MG63 (cell line): Measurements from ENCODE around the gene PDE10A. TPM values are rescaled to one million over a fixed set of nuclear protein-coding genes. Genes with fewer than 3 reads are reported as not detected.

Experiments used
- DNase-seq: peaks from one replicate; pipeline ENCODE4 v3.0.0-alpha.2; 2020
- H3K27me3 ChIP-seq: fragments of 250-450 bp; sonication (Bioruptor Pico); 2 replicates; pipeline ENCODE4 v1.5.1; 2020; ENCODE audit warnings: mild to moderate bottlenecking, moderate library complexity
- H3K36me3 ChIP-seq: fragments of 250-450 bp; sonication (Bioruptor Pico); 2 replicates; pipeline ENCODE4 v1.5.1; 2020; ENCODE audit warnings: mild to moderate bottlenecking, moderate library complexity
- H3K4me3 ChIP-seq: fragments of 250-450 bp; sonication (Bioruptor Pico); 2 replicates; pipeline ENCODE4 v1.5.1; 2020; ENCODE audit warnings: mild to moderate bottlenecking, moderate library complexity
- H3K9me3 ChIP-seq: fragments of 250-450 bp; sonication (Bioruptor Pico); 2 replicates; pipeline ENCODE4 v1.5.1; 2020; ENCODE audit warnings: mild to moderate bottlenecking, moderate library complexity
- total RNA-seq: library from RNA; depleted of rRNA; stranded (reverse); fragments of >200 nt; shearing (Covaris generic); gene quantifications from 2 replicates; pipeline ENCODE4 v1.2.3, GENCODE V29; 2014; ENCODE audit warnings: low replicate concordance

Gene PDE10A
- total RNA-seq, 1 experiment from 2014 or later, result 1.3 TPM

DNA sequence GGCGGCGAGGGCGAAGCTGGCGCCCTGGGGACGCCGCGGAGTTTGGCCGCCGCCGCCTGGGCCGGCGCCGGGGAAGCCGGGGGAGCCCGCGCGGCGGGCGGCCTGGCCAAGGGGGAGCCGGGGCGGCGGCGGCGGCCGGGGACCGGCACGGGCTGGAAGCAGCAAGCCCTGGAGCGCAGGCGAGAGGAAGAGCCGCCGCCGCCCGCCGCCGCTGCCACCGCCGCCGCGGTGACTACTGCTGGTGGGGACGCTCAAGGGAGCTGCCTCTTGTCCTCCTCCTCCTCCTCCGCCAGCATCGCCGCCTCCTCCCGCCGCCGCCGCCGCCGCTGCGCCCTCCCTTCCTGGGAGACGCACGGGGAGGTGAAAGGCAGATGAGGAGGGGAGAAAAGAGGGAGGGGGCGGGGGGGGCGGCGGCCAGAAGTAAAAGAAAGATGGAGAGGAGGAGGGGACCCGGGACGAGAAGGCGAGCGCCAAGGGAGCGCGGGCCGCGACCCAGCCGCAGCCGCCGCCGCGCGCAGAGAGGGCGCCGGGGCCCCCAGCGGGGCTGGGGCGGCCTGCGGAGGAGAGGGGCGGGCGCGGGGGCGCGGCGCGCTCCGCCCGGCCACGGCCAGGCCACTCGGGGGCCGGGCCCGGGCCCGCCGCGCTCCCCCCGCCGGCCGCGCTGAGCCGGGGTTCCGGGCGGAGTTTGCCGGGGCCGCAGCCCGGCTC, 846 bp downstream of the PDE10A start:
- peak overlapping the region; percentile 46 for H3K4me3 ChIP-seq
- H3K27me3 ChIP-seq, result peaks cover 44% of the 10 kb centered on the region
- DNase-seq, result no peak
- H3K9me3 ChIP-seq, result no peaks in the 10 kb centered on the region
- no peaks in the 10 kb centered on the region for H3K36me3 ChIP-seq

DNA sequence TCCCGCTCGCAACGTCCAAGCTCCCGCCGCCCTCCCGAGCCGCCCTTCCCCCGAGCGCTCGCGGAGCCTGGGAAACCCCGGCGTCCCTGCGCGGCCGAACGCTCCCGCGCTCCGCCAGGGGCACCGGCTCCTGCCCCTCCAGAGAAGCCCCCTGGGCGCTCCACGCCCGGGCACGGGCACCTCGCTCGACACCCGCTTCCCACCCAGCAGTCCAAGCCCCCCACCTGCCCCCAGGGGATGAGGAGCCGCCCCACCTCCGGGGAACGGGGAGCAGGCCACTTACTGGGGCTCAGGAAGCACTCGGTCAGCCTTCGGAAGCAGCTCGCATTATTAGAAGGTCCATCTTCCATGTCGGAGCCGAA, 1.4 kb downstream of the PDE10A start:
- H3K36me3 ChIP-seq, result no peaks in the 10 kb centered on the region
- DNase-seq, result no peak
- H3K27me3 ChIP-seq, result peaks cover 38% of the 10 kb centered on the region
- peak overlapping the region; percentile 46 for H3K4me3 ChIP-seq
- no peaks in the 10 kb centered on the region for H3K9me3 ChIP-seq

DNA sequence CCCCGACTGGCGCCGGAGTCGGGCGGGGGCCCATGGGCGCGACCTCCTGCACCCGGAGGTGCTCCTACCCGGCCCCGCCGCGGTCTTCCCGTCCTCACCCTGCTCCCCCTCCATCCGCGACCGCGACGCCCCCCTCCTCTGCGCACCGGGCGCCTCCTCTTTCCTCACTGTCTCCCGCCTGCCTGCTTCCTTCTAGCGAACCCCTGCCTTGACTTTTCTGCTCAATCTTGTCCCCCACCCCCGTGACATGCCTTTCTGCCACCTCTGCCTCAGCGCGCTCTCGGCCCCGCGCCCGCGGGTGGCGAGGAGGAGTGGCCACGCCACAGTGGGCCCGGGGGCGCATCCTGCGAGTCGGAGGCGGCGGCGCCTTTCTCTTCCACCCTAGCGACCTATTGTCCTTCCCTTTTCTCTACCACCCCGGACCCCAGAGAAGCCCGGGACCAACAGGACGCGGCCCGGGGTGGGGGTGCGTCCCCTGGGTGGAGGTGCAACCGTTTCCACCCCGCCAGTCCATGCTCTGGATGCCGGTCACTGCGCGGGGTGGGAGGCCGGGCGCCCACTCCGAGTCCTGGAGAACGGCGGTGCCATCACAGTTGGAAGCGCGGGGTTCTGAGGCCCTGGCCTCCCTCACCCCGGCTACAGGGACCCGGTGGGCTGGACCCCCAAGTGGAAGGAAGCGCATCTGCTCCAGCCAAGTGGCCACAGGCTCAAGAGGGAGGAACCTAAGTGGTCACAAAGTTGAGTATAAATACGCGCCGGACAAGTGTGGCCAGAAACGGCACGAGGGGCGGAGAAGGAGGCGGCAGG, 2.0 kb downstream of the PDE10A start:
- DNase-seq, result no peak
- Histone ChIP-seq H3K4me3 (peak overlapping the region; percentile 46), H3K36me3 (no peaks in the 10 kb centered on the region), H3K27me3 (peaks cover 35% of the 10 kb centered on the region), H3K9me3 (no peaks in the 10 kb centered on the region)

DNA sequence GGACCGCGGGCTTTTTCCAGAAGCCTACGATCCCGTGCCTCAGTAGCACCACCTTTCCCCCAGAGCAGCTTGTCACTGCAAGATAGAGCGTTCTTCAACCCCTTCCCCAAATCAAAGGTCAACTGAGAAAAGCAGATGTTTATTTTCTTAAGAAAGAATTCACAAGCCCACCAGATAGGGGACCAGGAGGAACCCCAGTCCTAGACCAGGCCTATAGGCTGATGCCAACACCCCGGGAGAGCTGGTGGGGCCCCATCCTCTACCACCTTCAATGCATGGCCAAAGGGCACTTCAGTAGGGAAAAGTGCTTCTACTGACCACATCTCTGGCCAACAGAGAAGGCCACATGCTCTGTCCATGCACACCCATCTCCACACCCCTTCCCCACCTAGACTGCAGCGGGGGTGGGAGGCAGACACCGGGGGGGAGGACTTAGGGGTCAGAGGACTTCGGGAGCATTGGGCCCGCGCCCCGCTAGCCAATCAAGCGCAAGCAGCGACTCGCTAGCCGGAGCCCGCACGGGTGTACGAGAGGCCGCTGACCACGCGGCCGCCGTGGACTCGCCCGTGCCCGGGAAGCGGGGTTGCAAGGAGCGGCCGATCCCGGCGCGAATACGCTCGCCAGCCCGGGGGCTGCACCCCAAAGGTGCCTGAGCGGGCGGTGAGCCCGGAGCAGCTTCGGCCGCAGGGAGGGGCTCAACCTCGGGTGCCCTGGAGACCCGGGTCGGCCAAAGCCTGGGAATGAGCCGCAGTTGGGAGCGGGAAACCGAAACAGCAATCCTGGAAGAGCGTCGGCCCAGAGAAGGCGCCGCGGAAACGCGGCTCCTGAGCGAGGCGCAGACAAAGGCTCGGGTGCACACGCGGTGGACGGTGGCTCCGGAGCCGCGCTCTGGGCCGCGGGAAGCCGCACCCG, 2.8 kb downstream of the PDE10A start:
- Histone ChIP-seq H3K9me3 (no peaks in the 10 kb centered on the region), H3K4me3 (peak overlapping the region; percentile 46), H3K27me3 (peaks cover 28% of the 10 kb centered on the region), H3K36me3 (no peaks in the 10 kb centered on the region)
- no peak for DNase-seq

DNA sequence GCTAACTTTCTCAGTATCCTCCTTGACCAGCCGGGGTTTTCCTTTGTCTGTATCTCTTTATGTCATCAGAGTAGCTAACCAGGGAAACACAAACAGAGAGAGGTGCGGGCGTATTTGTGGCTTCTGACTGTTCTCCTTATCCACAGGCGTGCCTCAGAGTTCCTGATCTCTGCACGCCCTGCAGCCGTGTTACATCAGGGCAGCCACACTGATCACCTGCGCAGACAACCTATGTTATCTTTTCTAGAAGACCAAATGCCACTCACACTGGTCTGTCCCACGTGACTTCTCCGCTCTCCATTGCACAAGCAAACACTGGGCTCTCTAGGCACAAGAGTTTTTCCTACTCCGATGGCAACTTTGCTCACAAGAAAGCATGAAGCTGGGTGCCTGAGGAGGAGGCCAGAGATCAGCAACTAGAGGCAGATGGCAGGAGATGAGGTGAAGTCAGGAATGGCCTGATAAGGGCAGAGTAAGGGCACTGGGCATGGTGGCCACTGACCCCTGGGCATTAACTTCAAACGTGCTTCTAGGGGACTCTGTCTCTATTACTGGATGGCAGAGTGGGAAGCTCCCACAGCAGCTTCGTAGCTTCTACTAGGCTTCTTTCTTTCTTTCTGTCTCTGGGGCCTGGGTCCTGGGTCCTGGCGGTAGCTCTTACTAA, 4.5 kb downstream of the PDE10A start:
- H3K9me3 ChIP-seq, result no peaks in the 10 kb centered on the region
- H3K4me3 ChIP-seq, result no peak overlapping the region
- no peak for DNase-seq
- peaks cover 11% of the 10 kb centered on the region for H3K27me3 ChIP-seq
- no peaks in the 10 kb centered on the region for H3K36me3 ChIP-seq

DNA sequence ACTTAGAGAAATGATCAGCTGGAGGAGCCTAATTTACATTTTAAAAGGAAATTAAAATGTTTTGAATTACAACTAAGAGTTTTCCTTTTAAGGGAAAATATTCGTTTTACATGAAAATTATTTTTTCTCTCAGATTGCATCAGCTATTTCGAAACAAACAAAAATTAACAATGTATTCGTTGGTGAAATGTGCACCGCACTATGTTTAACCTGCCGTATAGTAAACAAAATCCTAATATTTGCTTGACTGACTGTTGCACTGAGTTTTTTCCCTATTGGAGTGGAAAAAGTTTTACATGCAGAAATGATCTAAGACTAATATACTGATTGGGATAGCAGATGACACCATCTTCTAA, 5.7 kb downstream of the PDE10A start:
- H3K36me3 ChIP-seq, result no peaks in the 10 kb centered on the region
- no peak overlapping the region for H3K4me3 ChIP-seq
- H3K27me3 ChIP-seq, result peaks cover 10% of the 10 kb centered on the region
- no peaks in the 10 kb centered on the region for H3K9me3 ChIP-seq
- no peak for DNase-seq

DNA sequence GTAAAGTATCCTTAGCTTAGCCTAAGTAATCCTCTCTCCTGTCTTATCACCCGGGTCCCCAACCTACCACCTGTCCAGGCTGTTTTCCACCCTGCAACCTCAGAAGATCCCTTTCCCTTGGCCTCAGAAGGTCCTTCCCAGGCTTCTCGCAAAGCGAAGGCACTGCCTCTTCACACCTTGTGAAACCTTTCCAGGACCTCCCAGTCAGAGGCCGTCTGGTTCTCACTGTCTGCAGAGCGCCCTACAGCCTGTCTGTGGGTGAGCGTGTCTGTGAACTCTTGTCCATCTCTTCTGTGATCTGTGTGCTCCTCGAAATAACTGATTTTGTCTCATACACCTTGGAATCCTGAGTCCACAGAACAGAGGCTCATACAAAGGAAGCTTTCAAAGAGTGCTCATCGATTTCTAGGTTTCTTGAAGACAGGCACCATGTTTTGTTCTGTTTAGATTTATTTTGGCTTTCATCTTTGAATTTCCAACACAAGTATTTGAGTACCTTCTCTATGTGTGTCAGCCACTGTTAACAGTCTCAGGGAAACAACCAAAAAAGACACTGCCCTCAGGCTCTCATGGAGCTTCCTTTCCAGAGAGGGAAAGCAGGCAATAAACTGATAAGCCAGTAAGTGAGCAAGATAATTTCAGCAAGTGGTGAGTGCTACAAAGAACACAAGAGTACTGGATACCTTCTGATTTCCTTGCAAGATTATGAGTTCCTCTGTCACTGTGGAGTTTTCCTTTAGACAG, 6.3 kb downstream of the PDE10A start:
- Histone ChIP-seq H3K27me3 (peaks cover 9% of the 10 kb centered on the region), H3K9me3 (no peaks in the 10 kb centered on the region), H3K4me3 (no peak overlapping the region), H3K36me3 (no peaks in the 10 kb centered on the region)
- DNase-seq, result no peak

DNA sequence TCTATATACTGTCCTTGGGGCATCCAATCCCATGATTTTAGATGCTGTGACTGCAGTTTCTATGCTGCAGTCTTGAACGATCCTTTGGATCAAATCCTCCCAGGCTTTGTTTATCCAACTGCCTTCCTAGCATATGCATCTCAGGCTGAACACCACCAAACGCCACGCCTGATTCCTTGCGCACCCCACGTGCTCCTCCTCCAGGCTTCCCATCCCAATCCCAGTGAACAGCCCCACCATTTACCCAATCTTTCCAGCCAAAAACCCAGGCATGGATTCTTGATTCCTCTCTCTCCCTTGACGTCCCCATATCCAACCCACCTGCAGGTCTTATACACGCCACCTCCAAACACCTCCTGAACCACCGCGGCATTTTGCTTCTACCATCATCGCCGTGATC, 7.8 kb downstream of the PDE10A start:
- Histone ChIP-seq H3K9me3 (no peaks in the 10 kb centered on the region), H3K36me3 (no peaks in the 10 kb centered on the region), H3K4me3 (no peak overlapping the region), H3K27me3 (no peaks in the 10 kb centered on the region; the same call in 1 of the 2 replicates)
- no peak for DNase-seq

DNA sequence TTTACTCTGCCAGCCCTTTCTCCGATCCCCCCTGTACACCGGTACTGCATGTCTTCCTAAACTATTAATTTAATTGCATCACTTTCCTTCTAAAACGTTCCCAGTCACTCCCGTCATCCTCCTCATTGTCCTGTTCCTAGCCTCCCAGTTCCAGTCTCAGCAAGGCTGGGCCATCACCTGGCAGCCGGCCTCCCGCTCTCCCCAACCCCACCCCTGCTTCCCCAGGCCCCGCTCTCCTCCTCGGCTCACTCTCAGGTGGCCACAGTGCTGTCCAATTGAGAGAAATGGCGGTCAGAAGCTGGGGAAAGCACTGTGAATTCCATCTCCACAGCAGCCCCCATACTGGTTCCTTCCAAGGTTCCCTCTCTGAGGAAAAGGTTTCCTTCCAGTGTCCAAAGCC, 8.9 kb downstream of the PDE10A start:
- Histone ChIP-seq H3K27me3 (no peaks in the 10 kb centered on the region), H3K36me3 (no peaks in the 10 kb centered on the region), H3K9me3 (no peaks in the 10 kb centered on the region), H3K4me3 (no peak overlapping the region)
- DNase-seq, result no peak

DNA sequence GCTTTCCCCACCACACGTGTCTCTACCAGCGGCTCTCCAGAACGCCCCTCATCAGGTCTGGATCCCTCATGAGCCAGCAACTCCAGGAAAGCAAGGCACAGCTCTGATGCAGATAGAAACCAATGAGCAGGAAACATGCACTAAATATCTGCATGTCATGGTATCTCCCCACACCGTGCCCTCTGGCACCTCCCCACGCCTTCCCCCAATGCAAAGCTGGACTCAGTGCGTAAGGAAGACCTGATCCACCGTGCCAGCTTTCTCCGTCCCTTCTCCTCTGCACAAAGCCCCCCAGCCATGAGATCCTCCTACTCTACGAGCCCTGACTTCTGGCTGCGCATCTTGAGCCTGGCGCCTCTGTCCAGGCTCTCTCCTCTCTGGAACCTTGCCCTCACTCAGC, 9.4 kb downstream of the PDE10A start:
- no peak overlapping the region for H3K4me3 ChIP-seq
- no peak for DNase-seq

DNA sequence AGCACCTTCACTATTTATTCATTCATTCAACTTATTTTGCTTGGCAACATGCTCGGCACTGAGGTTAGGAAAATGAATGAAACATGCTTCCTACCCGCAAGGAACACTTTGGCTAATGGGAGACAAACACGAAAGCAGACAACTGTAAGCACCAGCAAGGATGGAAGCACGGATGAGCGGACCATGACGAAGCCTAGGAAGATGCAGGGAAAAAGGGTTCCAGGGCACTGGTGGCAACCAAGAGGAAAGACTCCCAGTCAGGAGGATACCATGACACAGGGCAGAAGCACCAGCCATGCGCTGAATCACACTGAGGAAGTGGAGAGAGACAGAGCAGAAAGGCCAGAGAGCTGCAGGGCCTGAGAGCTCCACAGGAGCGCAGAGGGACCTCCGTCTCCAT, 9.8 kb downstream of the PDE10A start:
- H3K4me3 ChIP-seq, result peak overlapping the region; percentile 11; the same call in 1 of the 2 replicates
- DNase-seq, result peak; percentile 78

More for the DNA sequence above, 9.4 kb downstream of the PDE10A start:
- Histone ChIP-seq H3K27me3 (no peaks in the 10 kb centered on the region), H3K36me3 (no peaks in the 10 kb centered on the region), H3K9me3 (no peaks in the 10 kb centered on the region)

DNA sequence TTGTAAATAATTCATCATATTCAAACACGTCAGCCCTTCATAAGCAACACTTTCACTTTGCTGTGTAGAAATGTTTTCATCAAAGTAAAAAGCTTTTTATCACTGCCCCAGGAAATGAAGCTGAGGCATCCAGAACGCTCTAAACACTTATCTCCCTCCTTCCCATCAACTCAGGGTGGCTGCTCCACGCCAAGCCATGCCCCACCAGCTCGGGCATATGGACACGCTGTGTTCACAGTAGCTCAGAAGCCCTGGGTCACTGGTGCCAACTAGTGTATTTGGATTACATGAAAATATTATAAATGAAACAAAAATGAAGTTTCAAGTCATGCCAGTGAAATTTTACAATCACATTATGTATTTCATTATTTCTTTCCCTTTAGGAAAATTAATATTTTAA, 10.3 kb downstream of the PDE10A start:
- Histone ChIP-seq H3K36me3 (no peaks in the 10 kb centered on the region), H3K9me3 (no peaks in the 10 kb centered on the region), H3K27me3 (no peaks in the 10 kb centered on the region), H3K4me3 (peak overlapping the region; percentile 11)
- no peak for DNase-seq

More for the DNA sequence above, 9.8 kb downstream of the PDE10A start:
- Histone ChIP-seq H3K36me3 (no peaks in the 10 kb centered on the region), H3K9me3 (no peaks in the 10 kb centered on the region), H3K27me3 (no peaks in the 10 kb centered on the region)

DNA sequence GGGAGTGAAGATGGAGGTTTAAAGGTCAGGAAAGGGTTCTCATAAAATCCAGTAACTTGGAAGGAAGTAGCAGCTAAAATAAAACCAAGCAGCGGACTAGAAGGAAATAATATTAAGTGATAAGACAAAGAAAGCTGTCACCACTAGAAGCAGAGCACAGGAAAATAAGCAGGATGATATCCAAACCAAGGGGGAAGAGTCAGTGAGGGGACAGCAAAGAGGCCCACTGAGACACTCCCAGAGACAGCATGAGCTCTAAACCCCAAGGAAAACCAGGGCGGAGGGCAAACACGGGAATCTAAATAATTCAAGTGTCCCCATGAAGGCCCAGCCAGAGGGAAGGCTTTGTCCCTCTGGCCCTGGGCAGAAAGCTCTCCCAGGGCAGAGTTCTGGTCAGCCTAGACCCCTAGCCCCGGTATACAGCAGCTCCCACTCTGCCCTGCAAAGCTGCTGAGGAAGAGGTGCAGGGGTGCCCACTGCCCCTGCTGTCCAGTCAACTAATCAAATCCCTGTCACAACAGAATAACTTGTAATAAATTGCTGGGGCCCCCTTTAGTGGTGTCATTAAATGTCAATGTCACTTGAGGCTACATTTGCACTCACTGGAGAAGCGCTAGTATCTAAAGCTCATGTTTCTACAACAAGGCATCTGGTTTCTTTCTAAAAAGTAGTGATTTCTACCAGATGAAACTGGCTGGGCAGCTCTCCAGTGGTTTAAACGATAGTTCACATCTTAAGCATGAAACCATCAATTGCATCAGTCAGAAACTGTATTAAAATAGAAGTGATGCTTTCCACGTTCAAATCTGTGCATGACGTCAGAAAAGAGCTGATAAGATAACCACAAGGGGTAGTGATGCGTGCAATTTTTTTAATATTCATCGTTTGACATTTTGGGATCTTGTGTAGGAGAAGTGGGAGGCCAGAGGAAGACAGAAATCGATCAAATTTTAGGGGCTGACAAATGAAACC, 13.6 kb downstream of the PDE10A start:
- Histone ChIP-seq H3K27me3 (no peaks in the 10 kb centered on the region), H3K4me3 (no peak overlapping the region), H3K36me3 (no peaks in the 10 kb centered on the region), H3K9me3 (no peaks in the 10 kb centered on the region)
- no peak for DNase-seq

DNA sequence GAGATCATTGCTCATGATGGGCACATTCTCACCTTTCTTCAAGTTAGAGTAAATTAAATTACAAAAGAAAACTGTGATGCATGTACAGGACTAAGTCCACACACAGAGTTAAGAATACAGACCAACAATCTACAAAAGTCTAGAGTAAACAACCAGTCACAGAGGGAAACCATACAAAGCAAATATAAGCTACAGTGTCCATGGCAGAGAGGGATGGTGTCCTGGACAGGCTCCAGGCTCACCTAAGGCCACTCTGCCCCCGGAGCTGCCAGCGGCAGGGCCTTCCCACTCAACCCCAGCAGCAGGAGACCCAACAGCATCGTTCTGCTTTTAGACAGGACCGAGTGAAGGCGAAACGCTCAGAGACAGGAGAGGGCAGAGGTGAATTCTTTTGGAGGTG, 16.0 kb downstream of the PDE10A start:
- no peak for DNase-seq
- Histone ChIP-seq H3K36me3 (no peaks in the 10 kb centered on the region), H3K27me3 (no peaks in the 10 kb centered on the region), H3K4me3 (no peak overlapping the region), H3K9me3 (no peaks in the 10 kb centered on the region)

DNA sequence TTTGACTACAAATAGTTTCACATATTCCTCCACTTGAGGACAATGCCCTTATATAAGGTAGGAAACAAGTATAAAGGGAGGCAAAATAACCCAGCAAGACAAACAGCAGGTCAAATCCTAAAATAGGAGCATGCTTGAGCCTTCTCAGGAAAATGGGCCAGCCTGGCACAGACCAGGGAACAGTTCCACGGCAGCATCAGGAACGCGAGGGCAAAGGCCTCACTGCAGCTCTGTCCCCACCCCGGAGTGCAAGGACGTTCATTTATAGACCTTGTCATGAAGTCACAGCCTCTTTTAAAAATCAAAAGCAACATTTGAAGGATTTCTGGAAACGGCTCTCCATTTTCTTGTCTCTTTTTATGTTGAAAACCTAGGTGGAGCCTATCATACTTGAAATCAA, 17.1 kb downstream of the PDE10A start:
- Histone ChIP-seq H3K36me3 (no peaks in the 10 kb centered on the region), H3K4me3 (no peak overlapping the region), H3K27me3 (no peaks in the 10 kb centered on the region), H3K9me3 (no peaks in the 10 kb centered on the region)
- DNase-seq, result no peak
